NOMO-1 (cell line): ENCODE data around the gene SWI5.

Experiments
- DNase-seq, 2 experiments: peaks; one replicate each; lab custom pipeline; 2025; ENCODE audit not compliant: unreplicated experiment in 2 of 2; lab: John Stamatoyannopoulos, UW

SWI5 gene

DNA sequence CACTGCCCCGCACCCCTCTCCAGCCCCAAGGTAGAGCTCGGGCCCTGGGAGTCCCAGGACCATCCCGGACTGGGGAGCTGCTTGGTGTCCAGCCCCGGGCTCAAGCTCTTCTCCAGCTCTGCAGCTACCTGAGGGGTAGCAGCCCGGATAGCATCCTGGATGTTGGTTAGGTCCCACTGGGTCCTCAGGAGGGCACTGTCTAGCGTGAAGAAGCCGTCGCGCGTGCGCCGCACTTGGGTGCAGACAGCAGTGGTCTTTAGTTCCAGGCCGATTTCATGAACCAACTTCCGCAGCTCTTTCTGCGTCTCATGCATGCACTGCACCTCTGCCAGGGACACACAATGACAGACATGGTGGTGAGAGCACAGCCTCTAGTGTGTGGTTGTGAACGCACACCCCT is 33.5 kb downstream of the SWI5 start:
- no peak for DNase-seq

DNA sequence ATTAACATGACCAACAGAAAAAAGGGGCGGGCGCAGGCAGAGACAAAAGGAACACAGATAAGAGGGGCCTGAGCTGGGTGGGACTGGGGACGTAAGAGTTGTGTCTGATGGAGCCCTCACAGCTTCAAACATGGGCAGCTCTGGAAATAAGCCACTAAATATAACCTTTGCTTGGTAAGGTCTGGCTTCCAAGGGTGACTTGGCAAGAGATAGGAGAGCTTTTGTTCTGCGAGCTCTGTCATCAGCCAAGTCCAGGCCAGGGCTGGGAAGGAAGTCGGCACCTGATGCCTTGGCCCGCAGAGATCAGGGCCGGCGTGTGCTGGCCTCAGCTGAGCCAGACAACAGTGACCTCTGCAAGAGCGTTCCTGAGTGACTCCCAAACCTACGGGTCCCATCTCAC is 34.4 kb downstream of the SWI5 start:
- no peak for DNase-seq

DNA sequence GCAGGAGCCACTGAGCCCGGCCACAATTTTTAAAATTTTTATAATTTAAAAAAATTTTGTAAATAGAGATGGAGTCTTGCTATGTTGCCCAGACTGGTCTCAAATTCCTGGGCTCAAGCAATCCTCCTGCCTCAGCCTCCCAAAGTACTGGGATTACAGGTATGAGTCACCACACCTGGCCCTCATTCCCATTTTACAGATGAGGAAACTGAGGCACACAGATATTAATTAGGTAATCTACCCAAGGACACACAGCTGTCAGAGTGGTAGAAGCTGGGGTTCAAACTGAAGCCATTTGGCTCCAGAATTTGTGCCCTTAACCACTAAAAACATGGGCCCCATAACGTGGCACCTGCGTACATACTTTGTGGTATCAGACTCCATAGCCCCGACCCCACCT is 38.6 kb downstream of the SWI5 start:
- DNase-seq = no peak

DNA sequence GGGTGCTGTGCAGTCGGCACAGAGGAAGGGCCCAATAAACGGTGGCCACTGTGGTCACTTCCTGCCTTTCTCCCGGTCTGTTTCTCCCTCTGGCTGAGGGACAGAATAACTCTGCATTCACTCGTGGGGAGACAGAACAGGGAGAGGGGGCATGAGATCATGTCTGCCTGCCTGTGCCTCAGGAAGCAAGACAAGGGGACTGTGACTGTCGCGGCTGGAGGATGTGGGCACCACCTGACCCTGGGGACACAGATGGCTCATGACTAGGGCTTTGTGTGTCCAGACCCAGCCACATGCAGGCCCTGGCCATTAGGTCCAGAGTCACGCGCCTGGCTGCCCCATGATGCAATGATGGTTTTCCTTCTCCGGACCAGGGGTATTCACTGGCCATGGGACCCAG is 40.3 kb downstream of the SWI5 start:
- DNase-seq = no peak

DNA sequence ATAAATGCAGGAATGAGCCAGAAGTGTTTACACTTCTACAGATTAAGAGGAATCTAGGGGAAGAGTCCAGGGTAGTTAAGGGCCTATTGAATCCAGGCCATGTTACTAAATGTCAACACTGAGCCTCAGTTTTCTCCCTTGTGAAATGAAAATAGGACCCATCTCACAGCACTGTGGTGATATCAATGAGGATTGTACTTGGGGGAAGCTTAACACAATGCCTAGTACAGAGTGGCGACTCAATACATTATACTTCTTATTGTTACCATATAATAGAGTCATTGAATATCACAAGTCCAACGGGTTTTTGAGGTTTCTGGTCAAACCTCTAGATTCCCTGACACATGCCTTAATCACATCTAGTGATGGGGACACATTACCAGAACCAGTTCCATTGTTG is 41.6 kb downstream of the SWI5 start:
- no peak for DNase-seq

DNA sequence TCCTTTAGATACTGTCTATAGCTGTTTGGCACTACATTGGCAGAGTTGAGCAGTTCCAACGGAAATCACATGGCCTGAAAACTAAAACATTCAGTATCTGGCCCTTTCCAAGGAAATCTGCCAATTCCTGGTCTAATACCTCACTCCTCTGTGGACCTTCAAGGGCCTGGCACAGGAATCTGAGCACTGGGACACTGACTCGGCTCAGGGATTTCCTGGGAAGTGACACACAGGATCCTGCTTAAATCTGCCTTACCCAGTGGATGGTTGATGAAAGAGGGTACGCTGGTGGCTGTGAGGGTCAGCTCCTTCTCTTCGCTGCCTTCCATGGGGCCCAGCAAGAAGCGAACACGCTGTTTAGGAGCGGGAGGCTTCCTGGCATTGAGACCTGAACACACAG is 45.3 kb downstream of the SWI5 start:
- no peak for DNase-seq

DNA sequence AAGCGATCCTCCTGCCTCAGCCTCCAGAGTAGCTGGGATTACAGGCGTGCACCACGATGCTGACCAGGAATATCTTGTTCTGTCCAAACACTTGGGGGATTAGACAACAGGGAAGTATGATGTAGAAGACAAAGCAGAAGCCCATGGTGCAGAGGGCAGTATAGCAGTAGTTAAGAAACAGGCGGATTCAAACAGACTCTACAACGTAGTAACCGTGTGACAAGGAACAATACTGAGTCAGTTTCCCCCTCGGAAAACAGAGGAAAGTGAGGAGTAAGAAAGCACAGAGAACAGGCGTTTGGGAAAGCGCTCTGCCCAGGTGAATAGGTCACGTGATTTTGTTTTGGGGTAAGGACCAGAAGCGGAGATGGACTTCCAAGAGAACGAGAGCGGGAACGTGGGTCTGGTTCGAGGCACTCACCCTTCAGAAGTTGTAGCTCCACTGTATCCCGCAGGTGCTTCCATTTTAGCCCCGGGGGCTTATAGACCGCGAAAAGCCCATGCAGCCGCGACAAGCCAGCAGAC is 45.9 kb downstream of the SWI5 start:
- no peak for DNase-seq

DNA sequence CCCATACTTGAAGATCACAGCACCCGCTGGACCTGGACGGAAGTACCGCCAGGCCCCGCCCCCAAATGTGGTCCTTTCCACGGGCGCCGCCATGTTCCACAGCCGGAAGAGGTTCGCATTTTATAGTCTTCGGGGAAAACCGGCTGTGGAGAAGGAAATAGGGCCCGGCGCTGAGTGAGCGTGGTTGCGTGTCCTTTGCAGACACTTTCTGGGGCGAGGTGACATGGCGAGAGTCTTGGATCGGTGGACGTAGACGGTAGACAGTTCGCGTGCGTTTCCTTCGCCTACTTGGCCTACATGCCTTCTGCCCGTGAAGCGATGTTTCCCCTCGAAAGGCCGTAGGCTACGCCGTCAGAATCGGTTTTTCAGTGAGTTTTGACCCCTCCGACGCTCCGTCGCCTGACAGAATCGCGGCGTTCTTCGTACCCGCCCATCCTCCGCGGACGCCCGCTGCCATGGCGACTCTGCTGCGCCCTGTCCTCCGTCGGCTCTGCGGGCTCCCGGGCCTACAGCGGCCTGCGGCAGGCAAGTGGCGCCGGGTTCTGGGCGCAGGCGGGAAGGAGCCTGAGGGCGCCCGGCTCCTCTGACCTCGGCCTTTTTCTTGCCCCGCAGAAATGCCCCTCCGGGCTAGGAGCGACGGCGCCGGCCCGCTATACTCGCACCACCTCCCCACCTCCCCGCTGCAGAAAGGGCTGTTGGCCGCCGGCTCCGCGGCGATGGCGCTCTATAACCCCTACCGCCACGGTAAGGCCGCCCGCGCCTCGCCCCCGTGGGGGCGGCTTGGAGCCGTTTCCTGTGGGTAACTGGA is 46.5 kb downstream of the SWI5 start, which contains the start of the genes COQ4 and TRUB2:
COQ4 (plus strand) TSS at position 436 of the 808 bp plus-strand sequence; CDS start at position 456, 20 bp downstream.
TRUB2 (minus strand) TSS at position 44 of the 808 bp plus-strand sequence; CDS start at position 5, 39 bp downstream.
- DNase-seq = peak; percentile 93

DNA sequence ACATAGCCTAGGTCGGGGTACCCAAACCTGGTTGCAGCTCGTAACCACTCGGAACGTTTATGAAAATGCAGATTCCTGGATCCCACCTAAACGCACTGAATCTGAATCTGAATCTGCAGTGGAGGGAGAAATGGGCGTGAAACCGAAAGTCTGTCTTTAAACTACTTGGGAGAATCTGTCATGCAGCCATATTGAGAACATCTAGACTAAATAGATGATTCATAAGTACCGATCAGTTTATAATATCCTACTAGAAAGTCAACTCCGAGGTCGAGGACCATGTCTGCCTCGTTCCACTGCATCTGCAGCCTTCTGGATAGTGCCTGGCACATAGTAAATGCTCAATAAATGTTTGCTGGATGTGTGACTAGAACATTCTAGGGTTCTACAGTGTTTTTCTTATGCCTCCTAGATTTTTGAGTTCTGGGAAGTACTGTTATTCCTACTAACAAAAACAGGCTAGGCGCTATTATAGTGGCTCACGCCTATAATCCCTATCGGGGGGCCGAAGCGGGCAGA is 47.2 kb downstream of the SWI5 start:
- peak in 1 of 2 experiments; percentile 9 for DNase-seq

DNA sequence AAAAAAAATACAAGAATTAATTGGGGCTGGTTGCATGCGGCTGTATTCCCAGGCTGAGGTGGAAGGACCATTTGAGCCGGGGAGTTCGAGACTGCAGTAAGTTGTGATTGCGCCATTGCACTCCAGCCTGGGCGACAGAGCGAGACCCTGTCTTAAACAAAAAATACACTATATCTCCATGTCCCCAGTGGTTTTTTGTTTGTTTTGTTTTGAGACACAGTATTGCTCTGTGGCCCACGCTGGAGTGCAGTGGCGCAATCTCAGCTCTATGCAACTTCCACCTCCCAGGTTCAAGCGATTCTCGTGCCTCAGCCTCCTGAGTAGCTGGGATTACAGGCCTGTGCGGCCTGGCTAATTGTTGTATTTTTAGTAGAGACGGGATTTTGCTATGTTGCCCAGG is 47.7 kb downstream of the SWI5 start:
- no peak for DNase-seq

DNA sequence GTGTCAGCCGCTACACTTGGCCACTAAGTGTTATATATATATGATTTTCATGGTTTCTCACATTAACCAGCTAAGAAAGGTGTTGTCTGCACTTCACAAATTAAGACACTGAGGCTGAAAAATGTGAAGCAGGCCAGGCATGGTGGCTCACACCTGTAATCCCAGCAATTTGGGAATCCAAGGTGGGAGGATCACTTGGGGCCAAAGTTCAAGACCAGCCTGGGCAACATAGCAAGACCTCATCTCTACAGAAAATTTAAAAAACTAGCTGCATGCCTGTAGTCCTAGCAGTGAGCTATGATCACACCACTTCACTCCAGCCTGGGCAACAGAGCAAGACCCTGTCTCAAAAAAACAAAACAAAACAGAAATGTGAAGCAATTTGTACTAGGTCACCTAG is 48.3 kb downstream of the SWI5 start:
- no peak for DNase-seq

DNA sequence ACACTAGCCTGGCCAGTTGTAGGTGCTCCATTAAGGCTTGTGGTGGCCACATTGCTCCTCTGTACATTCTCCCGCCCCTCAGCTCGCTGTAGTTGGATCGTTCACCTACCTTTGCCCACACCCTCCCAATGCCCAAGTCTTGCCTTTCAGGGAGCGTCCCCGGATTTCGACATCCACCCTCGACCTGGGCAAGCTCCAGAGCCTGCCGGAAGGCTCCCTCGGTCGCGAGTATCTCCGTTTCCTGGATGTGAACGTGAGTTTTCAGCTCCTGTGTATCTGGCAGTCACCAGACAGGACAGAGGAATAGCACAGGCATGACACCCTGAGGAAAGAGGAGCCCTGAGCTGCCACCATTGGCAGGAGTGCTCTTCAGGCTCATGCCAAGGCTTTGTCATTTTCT is 49.6 kb downstream of the SWI5 start:
- no peak for DNase-seq

DNA sequence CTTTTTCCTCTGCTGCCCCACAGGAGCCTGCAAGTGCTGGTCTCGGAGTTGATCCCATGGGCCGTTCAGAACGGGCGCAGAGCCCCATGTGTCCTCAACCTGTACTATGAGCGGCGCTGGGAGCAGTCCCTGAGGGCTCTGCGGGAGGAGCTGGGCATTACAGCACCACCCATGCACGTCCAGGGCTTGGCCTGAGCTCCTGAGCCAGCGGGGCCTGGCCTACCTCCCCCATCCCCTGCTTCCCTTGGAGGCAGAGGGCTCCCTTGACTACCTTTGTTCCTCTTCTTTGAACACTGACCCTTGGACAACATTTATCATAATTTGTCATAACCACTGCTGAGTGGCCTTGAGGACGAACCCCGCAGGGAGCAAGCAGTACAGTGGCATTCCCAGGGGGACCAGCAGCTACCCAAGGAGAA is 57.4 kb downstream of the SWI5 start:
- DNase-seq = no peak

DNA sequence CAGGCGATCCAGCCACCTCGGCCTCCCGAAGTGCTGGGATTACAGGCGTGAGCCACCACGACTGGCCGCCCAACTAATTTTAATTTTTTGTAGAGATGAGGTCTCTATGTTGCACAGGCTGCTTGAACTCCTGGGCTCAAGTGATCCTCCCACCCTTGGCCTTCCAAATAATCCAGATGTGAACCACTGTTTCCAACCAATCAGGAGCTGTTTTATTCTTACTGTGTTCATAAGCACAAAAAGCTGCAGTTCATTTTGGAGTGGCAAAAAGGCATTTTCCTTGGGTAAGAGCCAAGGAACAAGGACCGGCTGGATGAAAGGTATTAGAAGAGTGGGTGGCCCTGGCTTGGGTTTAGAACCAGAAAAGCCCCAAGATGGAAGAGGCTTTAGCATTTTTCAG is 59.1 kb downstream of the SWI5 start:
- DNase-seq = no peak

DNA sequence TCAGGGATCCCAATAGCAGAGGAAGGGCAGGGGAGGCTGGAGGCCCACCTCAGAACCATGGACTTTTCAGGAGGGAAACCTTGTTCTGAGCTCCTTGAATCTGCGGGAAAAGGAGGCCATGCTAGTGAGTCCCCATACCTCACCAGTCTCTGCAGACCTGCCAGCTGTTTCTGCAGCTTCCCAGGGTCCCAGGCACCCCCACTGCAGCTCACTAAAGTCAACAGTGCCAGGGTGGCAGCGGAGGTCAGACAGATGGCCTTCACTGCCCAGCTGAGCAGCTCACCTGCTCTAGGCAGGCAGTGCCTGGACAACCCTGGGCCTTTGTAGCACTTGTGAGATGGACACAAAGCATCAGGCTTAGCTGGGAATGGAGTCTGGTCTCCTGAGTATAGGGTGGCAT is 59.8 kb downstream of the SWI5 start:
- no peak for DNase-seq

DNA sequence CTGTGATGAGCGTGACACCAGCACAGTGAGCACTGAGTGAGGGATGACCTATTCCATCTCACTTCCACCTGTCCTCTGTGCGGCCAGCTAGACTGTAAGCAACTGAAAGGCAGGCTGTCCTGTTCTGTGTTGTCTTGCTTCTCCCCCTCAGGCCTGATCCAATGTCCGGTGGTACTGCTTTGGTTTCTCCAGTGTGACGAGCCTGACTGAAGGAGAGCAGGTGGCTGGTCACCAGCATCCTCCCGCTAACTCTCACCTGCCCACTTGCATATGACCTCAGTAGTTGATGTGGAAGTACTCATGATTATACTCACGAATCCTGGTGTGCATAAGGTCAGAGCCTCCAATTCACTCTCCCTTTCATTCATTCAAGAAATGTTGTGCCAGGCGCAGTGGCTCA is 61.9 kb downstream of the SWI5 start:
- DNase-seq = no peak
